ENCODE measurements around the gene BCHE. TPM values are rescaled to one million over a fixed set of nuclear protein-coding genes. Genes with fewer than 3 reads are reported as not detected.

Gene BCHE
- total and polyA plus RNA-seq, 2 donors from 2014 or later, result 1.4 to 2.8 TPM

DNA sequence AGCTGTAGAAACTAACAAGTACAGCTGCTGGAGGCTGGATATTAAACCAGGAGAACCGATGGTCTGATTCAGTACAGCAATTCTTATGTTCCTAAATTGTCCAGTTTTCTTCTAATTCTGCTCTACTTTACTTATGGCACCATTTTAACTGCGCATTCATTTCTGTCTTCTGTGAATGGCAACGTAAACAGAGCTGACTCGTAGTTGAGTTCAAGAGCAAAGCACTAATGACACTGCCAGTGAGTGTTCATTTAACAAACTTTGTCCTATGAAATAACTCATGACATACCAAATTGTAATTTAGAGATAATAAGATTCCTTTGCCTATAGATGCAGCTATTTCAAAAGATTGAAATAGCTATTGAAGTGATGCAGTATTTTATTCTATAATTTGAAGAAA is 48.7 kb downstream of the BCHE start:
- intact Hi-C loops (cut with DNase I), result no loop called here
- Histone ChIP-seq H3K9me3 (ENCODE audit: control insufficient read depth in 2 of 3, insufficient read depth in 1 of 3, low read length in 3 of 3) (no peaks in the 10 kb centered on the region), H3K36me3 (ENCODE audit: control insufficient read depth in 2 of 3, insufficient read depth in 3 of 3, low read length in 3 of 3) (no peaks in the 10 kb centered on the region), H3K9ac (ENCODE audit: low read length in 3 of 3) (no peak overlapping the region), H3K27me3 (ENCODE audit: control insufficient read depth, insufficient read depth, low read length) (no peaks in the 10 kb centered on the region), H3K4me3 (ENCODE audit: low read length in 3 of 3) (no peak overlapping the region), H3K27ac (ENCODE audit: low read depth in 2 of 2, low read length in 2 of 2) (no peak overlapping the region), H3K4me1 (ENCODE audit: control insufficient read depth in 2 of 3, insufficient read depth in 2 of 3, low read depth in 1 of 3, low read length in 3 of 3) (no peaks in the 10 kb centered on the region)
- TF ChIP-seq, protein P1, sequence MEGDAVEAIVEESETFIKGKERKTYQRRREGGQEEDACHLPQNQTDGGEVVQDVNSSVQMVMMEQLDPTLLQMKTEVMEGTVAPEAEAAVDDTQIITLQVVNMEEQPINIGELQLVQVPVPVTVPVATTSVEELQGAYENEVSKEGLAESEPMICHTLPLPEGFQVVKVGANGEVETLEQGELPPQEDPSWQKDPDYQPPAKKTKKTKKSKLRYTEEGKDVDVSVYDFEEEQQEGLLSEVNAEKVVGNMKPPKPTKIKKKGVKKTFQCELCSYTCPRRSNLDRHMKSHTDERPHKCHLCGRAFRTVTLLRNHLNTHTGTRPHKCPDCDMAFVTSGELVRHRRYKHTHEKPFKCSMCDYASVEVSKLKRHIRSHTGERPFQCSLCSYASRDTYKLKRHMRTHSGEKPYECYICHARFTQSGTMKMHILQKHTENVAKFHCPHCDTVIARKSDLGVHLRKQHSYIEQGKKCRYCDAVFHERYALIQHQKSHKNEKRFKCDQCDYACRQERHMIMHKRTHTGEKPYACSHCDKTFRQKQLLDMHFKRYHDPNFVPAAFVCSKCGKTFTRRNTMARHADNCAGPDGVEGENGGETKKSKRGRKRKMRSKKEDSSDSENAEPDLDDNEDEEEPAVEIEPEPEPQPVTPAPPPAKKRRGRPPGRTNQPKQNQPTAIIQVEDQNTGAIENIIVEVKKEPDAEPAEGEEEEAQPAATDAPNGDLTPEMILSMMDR (IDR thresholded peaks at IDR 0.05; ENCODE audit: borderline replicate concordance, extremely low read depth, insufficient read depth), result no peak
- FAIRE-seq (no peak), DNase-seq (no peak)

DNA sequence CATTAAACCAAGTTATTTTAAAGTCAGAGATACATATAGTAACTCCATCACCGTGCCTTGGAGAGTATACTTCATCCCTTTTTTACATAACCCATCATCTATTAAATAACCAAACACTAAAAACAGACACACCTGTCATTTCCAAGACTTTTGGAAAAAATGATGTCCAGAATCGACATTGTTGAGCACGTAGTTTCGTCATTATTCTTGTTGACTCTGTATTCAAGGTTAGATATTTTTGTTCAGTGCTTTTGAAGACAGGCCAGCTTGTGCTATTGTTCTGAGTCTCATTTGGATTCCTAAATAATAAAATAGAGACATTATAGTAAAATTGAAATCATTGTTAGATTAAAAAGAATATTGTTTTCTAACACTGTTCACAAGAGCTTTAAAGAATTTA is 51.2 kb downstream of the BCHE start:
- TF ChIP-seq, protein P1 (IDR thresholded peaks at IDR 0.05; ENCODE audit: borderline replicate concordance, extremely low read depth, insufficient read depth), result no peak
- H3K4me1 ChIP-seq (ENCODE audit: control insufficient read depth in 2 of 3, insufficient read depth in 2 of 3, low read depth in 1 of 3, low read length in 3 of 3), result no peaks in the 10 kb centered on the region
- intact Hi-C loops (cut with DNase I), result no loop called here
- no peak overlapping the region for H3K4me3 ChIP-seq (ENCODE audit: low read length in 3 of 3)
- H3K9ac ChIP-seq (ENCODE audit: low read length in 3 of 3), result no peak overlapping the region
- no peak overlapping the region for H3K27ac ChIP-seq (ENCODE audit: low read depth in 2 of 2, low read length in 2 of 2)
- FAIRE-seq (no peak), DNase-seq (no peak)
- H3K9me3 ChIP-seq (ENCODE audit: control insufficient read depth in 2 of 3, insufficient read depth in 1 of 3, low read length in 3 of 3), result no peaks in the 10 kb centered on the region
- H3K36me3 ChIP-seq (ENCODE audit: control insufficient read depth in 2 of 3, insufficient read depth in 3 of 3, low read length in 3 of 3), result no peaks in the 10 kb centered on the region
- H3K27me3 ChIP-seq (ENCODE audit: control insufficient read depth, insufficient read depth, low read length), result no peaks in the 10 kb centered on the region

DNA sequence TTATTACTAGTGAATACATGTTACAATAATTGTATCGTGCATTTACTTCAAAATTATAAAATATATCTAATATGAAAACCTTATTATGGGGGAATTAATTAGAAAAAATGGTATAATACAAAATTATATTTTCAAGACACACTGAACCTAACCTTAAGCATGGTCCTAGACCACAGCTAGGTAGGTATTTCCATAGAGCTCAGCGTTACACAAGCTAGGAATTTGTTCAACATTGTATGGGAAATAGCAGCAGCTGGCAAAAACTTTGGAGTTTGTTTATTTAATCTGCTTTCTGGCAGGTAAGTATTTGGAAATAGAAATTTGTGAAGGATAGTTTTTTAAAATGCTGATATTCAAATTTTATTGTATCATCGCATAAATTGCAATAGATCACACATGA is 52.9 kb downstream of the BCHE start:
- intact Hi-C loops (cut with DNase I), result no loop called here
- Histone ChIP-seq H3K27ac (ENCODE audit: low read depth in 2 of 2, low read length in 2 of 2) (no peak overlapping the region), H3K4me3 (ENCODE audit: low read length in 3 of 3) (no peak overlapping the region), H3K9me3 (ENCODE audit: control insufficient read depth in 2 of 3, insufficient read depth in 1 of 3, low read length in 3 of 3) (no peaks in the 10 kb centered on the region), H3K36me3 (ENCODE audit: control insufficient read depth in 2 of 3, insufficient read depth in 3 of 3, low read length in 3 of 3) (no peaks in the 10 kb centered on the region), H3K9ac (ENCODE audit: low read length in 3 of 3) (no peak overlapping the region), H3K27me3 (ENCODE audit: control insufficient read depth, insufficient read depth, low read length) (no peaks in the 10 kb centered on the region), H3K4me1 (ENCODE audit: control insufficient read depth in 2 of 3, insufficient read depth in 2 of 3, low read depth in 1 of 3, low read length in 3 of 3) (no peaks in the 10 kb centered on the region)
- FAIRE-seq, result no peak
- no peak for DNase-seq
- TF ChIP-seq, protein P1 (IDR thresholded peaks at IDR 0.05; ENCODE audit: borderline replicate concordance, extremely low read depth, insufficient read depth), result no peak

DNA sequence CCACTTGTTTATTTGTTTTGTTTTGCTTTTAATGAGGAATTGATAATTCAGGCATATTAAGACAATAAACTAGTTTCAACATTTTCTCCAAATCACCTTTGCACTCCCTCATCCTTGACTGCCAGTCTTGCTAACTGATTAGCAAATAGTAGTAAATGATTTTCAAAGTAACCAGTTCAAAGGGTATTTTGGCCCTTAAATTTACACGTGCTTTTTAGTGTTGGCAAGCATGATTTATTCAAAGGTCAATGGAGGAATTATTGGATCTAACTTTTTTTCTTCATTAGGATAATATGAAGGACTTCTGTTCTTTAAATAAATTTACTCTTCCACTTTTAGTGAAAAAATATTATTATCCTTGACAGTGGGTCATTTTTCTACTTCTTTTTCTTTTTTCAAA is 53.8 kb downstream of the BCHE start:
- H3K27me3 ChIP-seq (ENCODE audit: control insufficient read depth, insufficient read depth, low read length), result no peaks in the 10 kb centered on the region
- H3K9me3 ChIP-seq (ENCODE audit: control insufficient read depth in 2 of 3, insufficient read depth in 1 of 3, low read length in 3 of 3), result no peaks in the 10 kb centered on the region
- H3K27ac ChIP-seq (ENCODE audit: low read depth in 2 of 2, low read length in 2 of 2), result no peak overlapping the region
- no peaks in the 10 kb centered on the region for H3K4me1 ChIP-seq (ENCODE audit: control insufficient read depth in 2 of 3, insufficient read depth in 2 of 3, low read depth in 1 of 3, low read length in 3 of 3)
- peak in 1 of 5 donors; percentile 11 for DNase-seq
- intact Hi-C loops (cut with DNase I), result no loop called here
- TF ChIP-seq, protein P1 (IDR thresholded peaks at IDR 0.05; ENCODE audit: borderline replicate concordance, extremely low read depth, insufficient read depth), result no peak
- H3K36me3 ChIP-seq (ENCODE audit: control insufficient read depth in 2 of 3, insufficient read depth in 3 of 3, low read length in 3 of 3), result no peaks in the 10 kb centered on the region
- H3K4me3 ChIP-seq (ENCODE audit: low read length in 3 of 3), result peak overlapping the region in 1 of 3 donors; percentile 12
- FAIRE-seq, result peak; percentile 80
- H3K9ac ChIP-seq (ENCODE audit: low read length in 3 of 3), result no peak overlapping the region
